HepG2 (cell line): ENCODE measurements around the gene HTR3B.

Experiments
- MXI1 ChIP-seq: IDR thresholded peaks from 3 replicates; pipeline ENCODE4 v1.6.1; 2012; ENCODE audit warnings: low read depth, low read length, inconsistent platforms, borderline replicate concordance
- ZNF160 ChIP-seq: sonication (generic); formaldehyde crosslinking; IDR thresholded peaks from 2 replicates; pipeline ENCODE4 v1.8.0; 2022; ENCODE audit warnings: mild to moderate bottlenecking, inconsistent platforms, missing genetic modification reagents

DNA sequence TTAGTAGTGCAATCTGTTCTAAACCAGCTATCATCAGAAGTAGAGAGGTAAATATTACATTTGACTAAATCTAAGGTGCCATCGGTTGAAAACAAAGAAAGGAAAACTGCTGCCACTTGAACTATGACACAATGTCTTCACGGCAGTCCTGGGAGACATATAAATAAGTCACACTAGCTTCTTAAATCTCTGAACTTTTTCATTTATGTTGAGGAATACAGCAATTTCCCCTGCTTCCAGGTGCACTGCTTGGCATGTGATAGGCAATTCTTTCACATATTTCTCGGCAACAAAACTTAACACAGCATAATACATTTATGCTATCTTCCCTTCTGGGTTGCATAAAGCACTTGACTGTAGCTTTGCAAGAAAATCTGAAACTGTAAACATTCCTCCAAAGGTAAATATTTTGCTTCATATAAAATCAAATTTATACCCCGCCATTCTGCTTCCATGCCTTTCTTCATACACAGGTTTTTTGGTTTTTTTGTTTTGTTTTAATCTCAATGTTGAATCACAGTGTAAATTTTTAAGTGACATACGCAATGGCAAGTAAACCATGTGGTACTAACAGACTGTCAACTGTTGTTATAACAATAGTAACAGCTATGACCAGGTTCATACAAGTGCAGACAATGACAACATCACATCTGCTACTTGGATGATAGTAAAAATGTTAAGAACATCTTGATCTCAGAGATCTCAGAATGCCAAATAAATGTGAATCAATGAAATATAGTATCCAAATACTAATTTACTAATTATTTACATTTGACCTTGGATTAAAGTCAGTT, 47.4 kb upstream of the HTR3B start:
- TF ChIP-seq MXI1 (no peak), ZNF160 (CRISPR knock-in tag) (no peak)
